ENCODE data around the gene PLPP1. TPM values are rescaled to one million over a fixed set of nuclear protein-coding genes. Genes with fewer than 3 reads are reported as not detected.

The PLPP1 gene
- polyA plus RNA-seq, 2 of the 4 experiments (the other 2 are of a cell fraction), result 37.7 to 71.6 TPM

GRCh38 chr5:55554585-55555202 lies 19.9 kb upstream of the PLPP1 start:
- no peak for ATAC-seq
- H3K4me1 ChIP-seq, result no peaks in the 10 kb centered on the region
- no peaks in the 10 kb centered on the region for H3K9me3 ChIP-seq
- ChIA-PET CTCF (no interaction called here), POLR2A (no interaction called here)
- no peak for DNase-seq (ENCODE audit: low read depth in 1 of 2, low spot score in 1 of 2)
- 95% methylated on average over 2 of the region's 2 CpGs for WGBS (ENCODE audit: missing lambda C conversion rate)
- H3K27ac ChIP-seq, result no peak overlapping the region
- FAIRE-seq, result no peak
- no peak for TF ChIP-seq MAZ (IDR thresholded peaks at IDR 0.05; ENCODE audit: borderline replicate concordance, low read depth, low read length)
- no peak for TF ChIP-seq RARB (CRISPR knock-in tag; IDR thresholded peaks at IDR 0.05)
- no peak for TF ChIP-seq NPAS2 (CRISPR knock-in tag; IDR thresholded peaks at IDR 0.05; ENCODE audit: borderline replicate concordance)
- H3K4me3 ChIP-seq, result no peak overlapping the region
- no peak overlapping the region for H3K4me2 ChIP-seq

- ATAC-seq, result no peak
- POLR2A ChIA-PET, result no interaction called here
- Histone ChIP-seq H3K4me1 (peaks cover 13% of the 10 kb centered on the region), H3K9me3 (no peaks in the 10 kb centered on the region), H3K4me2 (no peak overlapping the region), H3K27ac (no peak overlapping the region), H3K4me3 (no peak overlapping the region)
- FAIRE-seq, result no peak
- 81% methylated on average over 10 of the region's 10 CpGs for WGBS (ENCODE audit: missing lambda C conversion rate)
- CTCF ChIA-PET, result no interaction called here
- no peak for TF ChIP-seq POLR2AphosphoS2 (conservative IDR thresholded peaks at IDR 0.05; ENCODE audit: low read length)
- no peak for TF ChIP-seq HES2 (IDR thresholded peaks at IDR 0.05)
- no peak for TF ChIP-seq HMGXB4 (CRISPR knock-in tag; IDR thresholded peaks at IDR 0.05; ENCODE audit: borderline replicate concordance)
- TF ChIP-seq NPAS2 (CRISPR knock-in tag; IDR thresholded peaks at IDR 0.05; ENCODE audit: borderline replicate concordance), result no peak
- DNase-seq (ENCODE audit: low read depth in 1 of 2, low spot score in 1 of 2), result no peak
These were observed 17.1 kb upstream of the PLPP1 start for GRCh38 chr5:55551904-55552303.

GRCh38 chr5:55551358-55551757 lies 16.6 kb upstream of the PLPP1 start:
- Histone ChIP-seq H3K4me1 (peaks cover 13% of the 10 kb centered on the region), H3K27ac (no peak overlapping the region), H3K9me3 (no peaks in the 10 kb centered on the region), H3K4me3 (no peak overlapping the region), H3K4me2 (no peak overlapping the region)
- ChIA-PET CTCF (no interaction called here), POLR2A (no interaction called here)
- no peak for FAIRE-seq
- TF ChIP-seq, protein P1, sequence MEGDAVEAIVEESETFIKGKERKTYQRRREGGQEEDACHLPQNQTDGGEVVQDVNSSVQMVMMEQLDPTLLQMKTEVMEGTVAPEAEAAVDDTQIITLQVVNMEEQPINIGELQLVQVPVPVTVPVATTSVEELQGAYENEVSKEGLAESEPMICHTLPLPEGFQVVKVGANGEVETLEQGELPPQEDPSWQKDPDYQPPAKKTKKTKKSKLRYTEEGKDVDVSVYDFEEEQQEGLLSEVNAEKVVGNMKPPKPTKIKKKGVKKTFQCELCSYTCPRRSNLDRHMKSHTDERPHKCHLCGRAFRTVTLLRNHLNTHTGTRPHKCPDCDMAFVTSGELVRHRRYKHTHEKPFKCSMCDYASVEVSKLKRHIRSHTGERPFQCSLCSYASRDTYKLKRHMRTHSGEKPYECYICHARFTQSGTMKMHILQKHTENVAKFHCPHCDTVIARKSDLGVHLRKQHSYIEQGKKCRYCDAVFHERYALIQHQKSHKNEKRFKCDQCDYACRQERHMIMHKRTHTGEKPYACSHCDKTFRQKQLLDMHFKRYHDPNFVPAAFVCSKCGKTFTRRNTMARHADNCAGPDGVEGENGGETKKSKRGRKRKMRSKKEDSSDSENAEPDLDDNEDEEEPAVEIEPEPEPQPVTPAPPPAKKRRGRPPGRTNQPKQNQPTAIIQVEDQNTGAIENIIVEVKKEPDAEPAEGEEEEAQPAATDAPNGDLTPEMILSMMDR (IDR thresholded peaks at IDR 0.05), result no peak
- TF ChIP-seq EP300 (IDR thresholded peaks at IDR 0.05) (no peak), HOXA7 (CRISPR knock-in tag; IDR thresholded peaks at IDR 0.05) (no peak), JUNB (IDR thresholded peaks at IDR 0.05) (no peak), MAZ (IDR thresholded peaks at IDR 0.05; ENCODE audit: borderline replicate concordance, low read depth, low read length) (no peak), HMGXB4 (CRISPR knock-in tag; IDR thresholded peaks at IDR 0.05; ENCODE audit: borderline replicate concordance) (no peak), POLR2A (IDR thresholded peaks at IDR 0.05; ENCODE audit: low read length) (no peak)
- TF ChIP-seq, protein P2, sequence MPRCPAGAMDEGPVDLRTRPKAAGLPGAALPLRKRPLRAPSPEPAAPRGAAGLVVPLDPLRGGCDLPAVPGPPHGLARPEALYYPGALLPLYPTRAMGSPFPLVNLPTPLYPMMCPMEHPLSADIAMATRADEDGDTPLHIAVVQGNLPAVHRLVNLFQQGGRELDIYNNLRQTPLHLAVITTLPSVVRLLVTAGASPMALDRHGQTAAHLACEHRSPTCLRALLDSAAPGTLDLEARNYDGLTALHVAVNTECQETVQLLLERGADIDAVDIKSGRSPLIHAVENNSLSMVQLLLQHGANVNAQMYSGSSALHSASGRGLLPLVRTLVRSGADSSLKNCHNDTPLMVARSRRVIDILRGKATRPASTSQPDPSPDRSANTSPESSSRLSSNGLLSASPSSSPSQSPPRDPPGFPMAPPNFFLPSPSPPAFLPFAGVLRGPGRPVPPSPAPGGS (IDR thresholded peaks at IDR 0.05), result no peak
- no peak for ATAC-seq
- DNase-seq (ENCODE audit: low read depth in 1 of 2, low spot score in 1 of 2), result no peak
- WGBS (ENCODE audit: missing lambda C conversion rate), result 71% methylated on average over 7 of the region's 7 CpGs

All from A549 (cell line).